Effector CD4-positive, alpha-beta T cell (primary cell): ENCODE results near the gene PTPRG.

Experiments used
- DNase-seq: peaks from one replicate; pipeline ENCODE4 v3.0.0-alpha.2; 2020

Gene PTPRG

DNA sequence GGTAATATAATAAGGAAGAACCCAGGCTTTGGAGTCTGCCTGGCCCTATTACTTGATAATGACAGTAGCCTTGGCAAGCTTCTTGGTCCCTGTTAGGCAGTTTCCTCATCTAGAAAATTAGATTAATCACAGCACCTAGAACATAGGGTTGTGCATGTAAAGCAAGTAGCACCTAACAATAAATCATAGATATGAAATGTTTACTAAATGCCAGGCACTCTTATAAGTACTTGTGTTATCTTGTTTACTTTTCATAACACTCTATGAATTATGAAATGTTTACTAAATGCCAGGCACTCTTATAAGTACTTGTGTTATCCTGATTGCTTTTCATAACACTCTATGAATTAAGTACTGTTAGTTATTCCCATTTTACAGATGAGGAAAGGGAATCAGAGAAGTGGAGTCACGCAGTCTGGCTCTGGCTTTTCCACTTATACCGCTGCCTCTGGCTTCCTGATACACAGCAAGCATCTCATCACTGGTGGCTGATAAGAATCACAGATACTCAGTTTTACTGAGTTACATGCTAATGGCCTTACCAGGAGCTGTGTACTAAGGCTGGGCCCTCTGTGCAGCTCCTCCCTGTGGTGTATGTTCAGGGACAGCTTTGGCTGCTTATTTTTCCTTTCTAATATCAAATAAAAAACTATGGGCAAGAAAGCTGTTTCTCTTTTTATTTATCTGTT, 688.6 kb downstream of the PTPRG start:
- no peak for DNase-seq

DNA sequence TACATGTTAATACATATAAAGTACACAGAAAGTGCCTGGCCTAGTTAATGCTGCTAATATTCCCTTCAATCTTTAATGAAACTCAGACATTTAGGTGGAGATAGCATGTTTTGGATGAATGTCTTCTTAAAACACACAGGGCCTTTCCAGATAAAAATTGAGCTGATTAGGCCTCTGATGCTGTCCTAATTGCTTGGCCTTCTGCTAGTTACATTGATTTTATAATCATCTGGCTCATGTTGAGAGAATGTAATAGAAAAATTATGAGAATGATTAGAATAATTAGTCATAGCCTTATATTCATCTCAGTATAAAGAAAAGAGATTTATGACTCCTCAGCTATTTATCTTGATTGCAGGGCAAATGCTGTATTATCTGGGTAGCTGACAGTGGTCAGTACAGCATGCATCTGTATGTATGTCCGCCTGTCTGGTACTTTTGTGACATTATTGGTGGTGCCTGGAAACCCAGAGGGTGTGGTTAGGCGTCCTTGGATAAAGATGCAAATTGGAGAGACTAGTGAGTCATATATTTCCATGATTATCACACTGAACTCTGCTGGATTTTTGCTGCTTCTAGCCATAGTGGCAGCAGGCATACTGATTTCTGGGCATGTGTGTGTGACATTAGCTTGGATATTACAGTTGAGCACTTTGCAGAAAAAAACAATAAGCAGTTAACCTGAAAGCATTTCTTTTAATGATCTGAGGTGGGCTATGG, 691.2 kb downstream of the PTPRG start:
- no peak for DNase-seq

DNA sequence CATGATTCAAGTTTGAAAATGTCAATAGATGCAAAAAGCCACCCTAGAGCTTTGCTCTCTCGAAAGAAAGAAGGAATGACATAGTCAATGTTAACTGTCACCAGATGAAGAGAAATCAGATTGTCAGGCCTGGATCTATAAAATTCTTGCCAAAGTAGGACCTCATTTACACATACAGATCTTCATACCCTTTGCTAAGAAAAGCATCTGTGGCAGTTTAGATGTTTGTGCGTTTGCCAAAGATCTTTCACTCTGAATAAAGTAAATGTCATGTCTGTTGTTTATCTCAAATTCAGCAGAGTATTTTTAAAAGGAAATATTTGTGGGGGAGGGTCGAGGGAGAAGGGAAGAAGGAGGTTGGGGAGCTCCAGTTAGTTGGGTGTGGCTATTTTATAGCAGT, 692.6 kb downstream of the PTPRG start:
- no peak for DNase-seq

DNA sequence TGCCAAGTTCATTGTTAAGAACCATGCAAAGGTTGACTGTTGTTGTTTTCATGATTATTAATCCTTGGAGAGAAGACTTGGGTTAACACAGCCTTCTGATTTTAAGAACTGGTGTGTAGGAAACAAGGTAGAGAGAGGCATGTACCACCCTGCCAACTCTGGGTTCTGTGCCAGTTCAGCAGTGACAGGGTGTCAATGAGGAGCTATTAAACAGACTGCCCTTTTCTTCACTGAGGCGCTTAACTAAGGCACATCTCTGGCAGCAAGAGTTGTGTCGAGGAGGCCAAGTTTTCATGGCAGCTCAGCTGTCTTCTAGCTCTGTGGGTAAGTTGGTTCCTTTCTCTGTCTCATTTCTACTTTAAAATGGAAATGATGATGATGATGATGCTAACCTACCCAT, 694.4 kb downstream of the PTPRG start:
- DNase-seq: no peak

DNA sequence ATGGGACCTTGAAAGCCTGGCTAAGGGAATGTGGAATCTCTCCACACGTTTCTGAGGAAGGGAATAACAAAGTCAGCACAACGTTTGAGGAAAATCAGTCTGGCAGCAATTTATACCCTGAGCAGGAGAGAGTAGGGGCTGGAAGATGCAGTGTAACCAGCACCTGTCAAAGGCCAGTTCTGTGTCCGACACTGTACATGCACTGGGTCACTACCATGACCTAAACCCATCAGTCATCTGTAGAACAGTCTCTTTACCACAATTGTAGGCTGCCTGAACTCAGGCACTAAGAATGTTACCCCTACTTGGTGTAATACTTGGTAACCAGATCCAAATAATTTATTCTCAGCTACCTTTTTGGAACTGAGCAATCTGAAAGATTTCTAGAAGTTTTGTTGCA, 698.6 kb downstream of the PTPRG start:
- no peak for DNase-seq

DNA sequence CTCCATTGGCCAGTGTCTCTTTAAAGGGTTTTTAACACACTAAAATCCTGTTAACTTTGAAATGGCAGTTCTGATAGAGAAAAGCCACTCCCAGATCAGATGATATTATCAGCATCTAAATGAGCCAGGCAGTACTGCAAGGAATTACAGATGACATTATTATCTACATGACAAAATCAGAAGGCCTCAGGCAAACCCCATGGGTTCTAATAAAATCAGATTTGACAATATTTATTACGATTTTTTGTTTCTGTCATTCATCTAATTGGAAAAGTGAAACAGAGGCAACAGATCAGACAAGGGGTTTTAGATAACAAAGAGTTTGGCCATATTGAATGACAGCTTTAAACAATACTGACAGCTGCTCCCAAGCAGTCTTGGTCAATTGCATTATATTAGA, 699.3 kb downstream of the PTPRG start:
- DNase-seq: no peak

DNA sequence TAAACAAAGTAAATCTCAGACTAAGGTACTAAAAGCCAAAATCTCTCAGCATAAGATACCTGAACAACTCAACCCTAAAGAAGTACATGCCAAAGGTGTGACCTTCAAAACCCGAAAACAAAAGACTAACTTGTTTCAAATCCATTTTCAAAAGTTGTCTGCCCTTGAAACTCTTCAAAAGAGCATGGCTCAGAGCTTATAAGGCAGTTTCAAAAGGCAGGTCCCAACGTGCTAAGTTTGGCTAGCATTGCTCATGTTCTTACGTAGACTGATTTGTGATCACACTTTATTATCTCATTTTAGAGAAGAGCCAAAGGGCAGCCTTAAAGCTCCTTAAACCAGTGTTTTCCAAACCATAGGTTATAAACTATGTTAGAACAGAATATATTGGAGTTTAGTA, 699.8 kb downstream of the PTPRG start:
- no peak for DNase-seq

DNA sequence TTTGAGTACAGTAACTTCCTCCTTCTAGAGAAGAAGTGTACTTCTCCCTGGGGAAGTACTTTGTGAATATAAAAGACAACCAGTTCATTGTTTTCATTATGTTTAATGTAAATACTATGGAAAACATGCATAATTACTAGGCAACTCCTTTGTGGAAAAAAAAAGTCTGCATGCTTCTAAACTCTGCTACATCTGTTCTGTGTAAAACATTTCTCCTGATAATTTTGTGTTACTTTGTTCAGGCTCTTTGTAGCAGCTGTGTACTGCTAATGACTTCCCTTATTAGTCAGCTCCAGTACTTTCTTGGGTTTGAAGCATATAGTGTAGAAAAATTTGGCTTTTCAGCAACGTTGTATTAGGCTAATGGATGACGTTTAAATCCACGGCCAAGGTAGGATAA, 700.4 kb downstream of the PTPRG start:
- no peak for DNase-seq

DNA sequence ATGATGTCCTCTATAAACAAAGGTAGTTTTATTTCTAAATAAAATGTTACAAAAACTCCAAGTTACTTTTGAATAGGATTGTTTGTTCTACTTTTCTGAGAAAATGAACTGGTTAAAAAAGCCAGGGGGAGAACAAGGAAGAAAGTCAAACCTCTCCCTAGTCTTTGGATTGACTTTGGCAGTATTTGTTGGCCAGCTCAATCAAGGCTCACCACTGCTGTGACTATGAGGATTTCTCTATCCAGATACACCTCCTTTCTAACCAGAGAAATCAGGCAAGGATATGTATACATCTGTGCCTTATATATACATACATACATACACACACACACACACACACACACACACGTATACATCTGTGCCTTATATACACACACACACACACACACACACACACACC, 704.2 kb downstream of the PTPRG start:
- no peak for DNase-seq

DNA sequence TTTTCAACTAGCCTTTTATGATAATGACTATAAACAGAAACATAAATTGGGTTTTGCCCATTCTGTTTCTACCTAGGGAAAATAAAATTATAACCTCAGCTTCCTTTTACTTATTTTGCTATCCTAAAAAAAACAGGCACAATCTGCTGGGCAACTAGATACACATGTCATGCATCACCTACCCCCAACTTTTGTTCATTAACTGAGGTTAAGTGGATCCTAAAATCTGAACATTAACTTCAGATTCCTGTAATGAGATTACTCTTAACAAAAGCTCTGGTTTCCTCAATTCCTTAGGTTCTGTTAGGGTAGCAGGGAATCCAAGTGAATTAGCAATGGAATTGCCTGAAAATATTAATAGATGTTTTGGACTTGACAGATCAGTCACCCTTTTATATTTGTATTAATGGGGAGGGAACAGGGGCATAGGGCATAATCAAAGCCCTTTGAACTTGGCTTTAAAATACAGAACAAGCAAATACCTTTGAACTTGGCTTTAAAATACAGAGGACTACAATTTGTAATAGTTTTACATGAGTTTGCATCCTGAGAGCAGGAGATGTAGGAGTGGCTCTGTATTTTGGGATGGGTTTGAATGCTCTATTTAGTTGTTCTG, 705.4 kb downstream of the PTPRG start:
- DNase-seq: no peak

DNA sequence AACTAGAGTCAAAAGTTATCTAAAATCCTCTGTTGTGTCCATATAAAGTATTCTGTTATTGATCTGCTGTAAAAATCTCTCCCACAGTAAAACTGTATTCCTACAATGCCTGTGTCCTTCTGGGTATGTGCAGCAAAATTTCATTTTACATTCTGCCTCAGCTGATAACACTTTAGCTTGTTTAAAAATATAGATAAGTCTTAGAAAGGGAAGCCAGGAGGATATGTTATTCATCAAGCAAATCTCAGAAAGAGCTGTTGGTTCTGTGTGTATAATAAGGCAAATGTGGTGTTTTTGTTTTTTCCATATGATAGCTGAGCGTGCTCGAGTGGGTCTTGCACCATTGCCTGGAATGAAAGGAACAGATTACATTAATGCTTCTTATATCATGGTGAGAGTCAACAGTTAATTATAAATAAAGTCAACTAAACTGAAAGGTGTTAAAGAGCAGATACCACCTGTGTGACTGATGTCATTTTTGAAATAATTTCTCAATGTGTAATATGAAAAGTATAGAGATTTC, 715.3 kb downstream of the PTPRG start:
- DNase-seq: no peak

DNA sequence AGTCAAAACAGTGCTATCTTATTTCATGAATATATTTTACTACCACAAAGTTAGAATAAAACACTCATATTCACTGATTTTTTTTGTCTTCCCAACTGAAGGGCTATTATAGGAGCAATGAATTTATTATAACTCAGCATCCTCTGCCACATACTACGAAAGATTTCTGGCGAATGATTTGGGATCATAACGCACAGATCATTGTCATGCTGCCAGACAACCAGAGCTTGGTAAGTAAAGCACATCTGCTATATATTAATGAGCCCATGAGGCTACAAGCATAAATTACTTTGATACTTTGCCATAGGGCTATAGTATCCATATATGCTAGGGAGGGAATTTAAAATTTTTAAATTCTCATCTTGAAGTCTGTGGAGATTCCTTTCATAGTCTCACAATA, 716.1 kb downstream of the PTPRG start:
- DNase-seq: no peak

DNA sequence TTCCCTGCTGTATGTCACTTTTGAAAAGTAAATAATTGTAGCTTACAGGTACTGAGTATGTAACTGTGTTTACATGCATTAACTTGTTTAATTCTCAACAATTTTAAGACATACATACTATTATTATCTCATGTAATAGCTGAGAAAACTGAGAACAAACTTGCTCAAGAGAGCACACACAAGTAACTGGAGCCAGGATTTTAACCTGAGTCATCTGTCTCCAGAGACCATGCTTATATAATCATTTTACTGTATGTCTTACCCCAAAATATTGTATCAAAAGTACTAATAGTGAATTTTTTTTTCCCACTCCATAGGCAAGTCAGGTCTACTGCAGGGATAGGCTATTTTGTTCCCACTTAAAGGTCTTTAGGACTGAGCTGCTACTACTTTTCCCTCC, 716.6 kb downstream of the PTPRG start:
- DNase-seq: no peak

DNA sequence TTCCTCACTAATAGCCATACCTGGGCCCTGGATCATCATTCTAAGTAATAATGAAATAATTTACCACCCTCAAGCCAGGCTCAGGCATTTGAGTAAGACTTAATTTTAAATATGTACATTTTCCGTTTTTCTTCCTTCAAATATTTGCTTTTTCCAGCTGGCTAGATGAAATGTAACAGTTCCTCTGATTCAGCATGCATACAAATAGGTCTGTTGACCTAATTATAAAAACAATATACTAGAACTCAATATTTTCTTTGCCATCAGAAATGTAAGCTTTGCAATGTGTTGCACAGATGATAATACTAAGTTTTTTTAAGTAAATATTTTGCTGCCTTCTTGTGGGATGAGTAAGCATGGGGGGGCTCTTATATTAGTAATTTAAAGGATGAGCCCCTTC, 720.4 kb downstream of the PTPRG start:
- no peak for DNase-seq

DNA sequence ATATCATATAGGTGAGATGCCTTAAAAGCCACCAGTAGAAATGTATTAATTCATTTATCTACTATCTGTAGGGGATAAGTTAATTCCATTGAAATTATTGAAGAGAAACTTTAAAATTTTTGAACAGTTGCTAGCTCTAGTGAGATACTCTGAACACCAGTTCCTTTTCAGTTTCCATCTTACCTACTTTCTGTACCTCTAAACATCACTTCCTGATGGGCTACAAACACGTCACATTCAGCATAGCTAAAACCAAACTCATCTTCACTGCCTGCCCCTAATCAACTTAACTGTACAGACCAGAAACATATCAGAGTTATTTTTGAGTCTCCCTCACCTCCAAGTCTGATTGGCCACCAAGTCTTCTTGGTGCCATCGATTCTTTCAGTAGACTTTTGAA, 723.1 kb downstream of the PTPRG start:
- DNase-seq: no peak

DNA sequence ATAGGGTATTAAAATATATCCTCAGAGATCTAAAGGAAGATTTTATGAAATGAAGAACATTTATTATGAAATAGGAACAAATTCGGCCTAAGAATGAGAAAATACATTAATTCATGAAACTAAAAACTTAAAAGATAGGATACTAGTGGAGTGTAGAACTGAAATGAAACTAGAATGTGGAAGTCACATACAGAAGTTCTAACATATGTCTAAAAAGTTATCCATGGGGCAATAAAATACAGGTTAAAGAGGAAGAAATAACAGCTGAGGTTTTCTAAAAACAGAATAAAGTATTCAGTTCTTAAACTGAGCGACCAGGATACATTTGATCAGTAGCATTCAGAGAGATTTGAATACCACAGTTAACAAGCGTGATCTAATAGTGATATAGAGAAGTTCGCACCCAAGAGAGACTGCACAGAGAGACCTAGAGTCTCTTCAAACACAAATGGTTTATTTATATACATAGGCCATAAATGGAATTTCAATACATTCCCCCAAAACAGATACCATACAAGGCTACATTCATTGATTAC, 726.1 kb downstream of the PTPRG start:
- DNase-seq: no peak

DNA sequence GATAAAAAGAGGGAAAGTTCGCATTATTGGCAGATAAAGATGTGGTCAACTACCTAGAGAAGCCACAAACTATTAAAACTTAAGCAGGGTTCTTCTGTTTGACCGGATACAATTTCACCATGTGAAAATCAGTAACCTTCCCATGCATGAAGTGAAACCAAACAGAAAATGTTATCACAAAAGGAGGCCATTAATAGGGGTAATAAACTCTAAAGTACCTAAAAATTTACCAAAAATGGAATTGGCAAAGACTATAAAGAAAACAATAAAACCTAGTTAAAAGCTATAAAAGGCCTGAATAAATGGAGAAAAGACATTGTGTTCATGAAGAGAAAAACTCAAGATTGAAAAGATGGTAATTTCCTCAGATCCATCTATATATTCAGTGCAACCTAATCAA, 728.6 kb downstream of the PTPRG start:
- DNase-seq: no peak

DNA sequence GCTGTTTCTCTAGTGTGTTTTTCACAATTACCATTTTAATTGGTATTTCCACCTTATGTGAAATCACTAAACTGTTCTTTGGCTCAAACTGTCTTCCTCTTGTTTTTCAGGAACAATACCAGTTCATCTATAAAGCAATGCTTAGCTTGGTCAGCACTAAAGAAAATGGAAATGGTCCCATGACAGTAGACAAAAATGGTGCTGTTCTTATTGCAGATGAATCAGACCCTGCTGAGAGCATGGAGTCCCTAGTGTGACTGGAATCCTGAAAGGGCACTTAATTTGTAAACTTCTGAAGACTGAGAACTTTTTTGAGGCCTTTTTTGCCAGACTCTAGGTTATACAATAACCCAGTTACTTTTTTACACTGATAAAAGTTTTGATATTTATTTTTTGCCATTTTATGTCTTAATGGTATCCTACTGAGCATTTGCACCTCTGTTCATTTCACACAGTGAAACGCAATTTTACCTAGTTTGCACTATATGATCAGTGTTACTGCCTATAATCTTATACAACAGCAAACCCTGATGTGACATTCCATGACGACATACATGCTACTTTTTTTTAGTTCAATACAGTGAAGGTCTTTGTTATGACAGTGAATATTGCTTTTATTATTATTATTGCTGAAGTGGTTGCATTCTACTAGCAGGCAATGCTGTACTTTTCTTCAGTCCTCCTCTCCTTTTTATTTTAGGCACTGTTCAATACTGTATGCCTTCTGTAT, 731.8 kb downstream of the PTPRG start:
- DNase-seq: no peak

DNA sequence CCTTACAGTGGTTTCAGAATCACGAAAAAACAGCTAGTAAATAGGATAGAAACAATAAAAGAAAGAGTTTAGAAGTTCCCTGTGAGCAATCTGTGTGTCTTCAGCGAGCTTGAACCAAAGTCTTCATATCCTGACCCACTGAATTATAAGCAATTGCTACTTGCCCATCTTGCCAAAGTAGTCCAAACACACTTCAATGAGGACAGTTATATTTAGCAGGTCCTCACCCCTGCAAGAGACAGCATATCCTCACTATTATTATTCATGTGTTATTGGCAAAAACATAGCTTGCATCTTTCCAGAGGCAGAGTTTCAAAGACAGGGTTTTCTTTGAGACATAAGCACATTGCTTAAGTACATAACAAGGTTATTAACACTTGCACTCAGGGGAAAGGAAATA, 734.2 kb downstream of the PTPRG start:
- DNase-seq: no peak

DNA sequence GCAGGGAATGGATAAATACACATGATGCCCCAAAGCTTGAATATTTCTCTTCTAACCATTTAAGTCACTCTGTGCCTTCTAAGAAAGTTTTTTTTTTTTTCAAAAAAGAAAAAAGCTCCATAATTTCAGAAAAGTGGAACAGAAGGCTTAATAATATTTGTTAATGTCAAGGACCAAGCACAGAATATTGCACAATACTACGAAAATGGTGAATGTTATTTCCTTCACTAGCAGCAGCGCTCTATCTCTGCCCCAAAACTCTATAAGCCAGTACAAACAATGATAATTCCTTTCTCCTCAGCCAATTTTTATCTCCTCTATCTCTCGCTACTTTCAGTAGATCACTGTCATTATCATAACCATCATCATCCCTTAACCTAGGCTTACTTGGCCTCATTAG, 739.2 kb downstream of the PTPRG start:
- no peak for DNase-seq

DNA sequence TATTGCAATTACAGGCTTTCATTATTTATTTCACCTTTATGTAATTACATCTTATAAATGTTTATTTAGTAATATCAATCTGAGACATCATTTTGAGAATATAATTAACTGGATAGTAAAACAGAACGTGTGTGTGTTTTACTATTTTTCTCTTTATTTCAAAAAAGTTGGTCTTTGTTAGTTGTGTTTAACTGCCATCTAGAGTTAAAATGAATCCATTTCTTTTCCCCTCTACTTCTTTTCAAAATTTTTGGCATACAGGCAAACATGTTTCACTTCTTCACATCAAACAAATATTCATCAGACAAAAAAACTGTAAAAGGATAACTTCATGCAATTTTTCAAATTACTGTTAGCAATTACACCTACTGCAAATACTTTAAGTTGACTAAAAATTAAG, 750.8 kb downstream of the PTPRG start:
- DNase-seq: no peak

DNA sequence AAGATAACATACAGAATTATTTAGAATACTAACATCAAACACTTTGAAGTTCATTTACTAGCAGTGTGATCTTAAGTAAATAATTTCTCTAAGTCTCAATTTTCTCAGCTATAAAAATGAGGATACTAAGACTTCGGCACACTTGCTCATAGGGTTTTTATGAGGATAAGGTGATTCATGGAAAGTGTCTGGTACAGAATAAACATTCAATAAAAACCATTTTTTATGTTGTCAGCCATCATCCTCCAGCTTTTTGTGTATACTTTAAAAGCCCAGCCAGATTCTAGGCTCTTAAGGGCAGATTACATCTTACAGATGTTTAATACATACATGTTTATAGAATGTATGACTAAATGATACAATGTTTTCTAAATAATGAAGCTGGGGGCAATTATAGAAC, 755.2 kb downstream of the PTPRG start:
- DNase-seq: no peak

DNA sequence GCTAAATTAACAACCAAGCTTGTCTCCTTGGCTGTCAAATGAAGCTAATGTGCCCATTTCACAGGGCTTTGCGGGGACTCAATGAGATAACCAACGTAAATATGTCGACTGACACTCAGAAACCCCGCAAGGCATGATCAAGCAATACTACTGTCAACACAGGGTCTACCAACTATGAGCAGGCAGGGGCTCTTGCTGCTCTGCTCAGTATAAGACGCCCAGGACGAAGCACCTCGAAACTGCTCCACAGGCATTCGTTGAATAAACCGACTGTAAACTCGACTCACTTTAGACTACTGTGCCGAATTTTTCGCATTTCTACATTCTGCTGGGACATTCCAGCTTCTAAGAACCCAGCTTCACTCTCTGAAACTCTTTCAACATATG, 757.0 kb downstream of the PTPRG start:
- no peak for DNase-seq
